ENCODE results near the gene PGM2L1.
"Not testable (repeated sequence)": the region's sequence is repeated elsewhere in the genome, so short reads cannot be mapped to it uniquely, and the experiment has no call there.

PGM2L1 gene

GRCh38 chr11:74398244-74399159, at the start of gene PGM2L1:
TSS of gene PGM2L1 (minus strand) at chr11:74398433. CDS start at chr11:74398161, 272 bp downstream.
- DNase-seq, result peak; percentile 96

GRCh38 chr11:74447720-74448119, 49.5 kb upstream of the PGM2L1 start:
- DNase-seq, result no peak

GRCh38 chr11:74446532-74446938, 48.3 kb upstream of the PGM2L1 start:
- DNase-seq, result no peak

GRCh38 chr11:74444173-74444826, 46.1 kb upstream of the PGM2L1 start:
- no peak for DNase-seq

GRCh38 chr11:74443071-74443864, 45.0 kb upstream of the PGM2L1 start:
- peak; percentile 84 for DNase-seq

- DNase-seq, result no peak
Observed at GRCh38 chr11:74442636-74443035, 44.4 kb upstream of the PGM2L1 start.

GRCh38 chr11:74438681-74439080, 40.4 kb upstream of the PGM2L1 start:
- no peak for DNase-seq

GRCh38 chr11:74437441-74438042, 39.3 kb upstream of the PGM2L1 start:
- DNase-seq, result no peak

- no peak for DNase-seq
Observed at GRCh38 chr11:74434528-74434927, 36.3 kb upstream of the PGM2L1 start.

GRCh38 chr11:74429205-74429604, 31.0 kb upstream of the PGM2L1 start:
- DNase-seq, result no peak

GRCh38 chr11:74427384-74427886, 29.2 kb upstream of the PGM2L1 start:
- no peak for DNase-seq

- no peak for DNase-seq
Observed at GRCh38 chr11:74425100-74425499, 26.9 kb upstream of the PGM2L1 start.

GRCh38 chr11:74418509-74418895, 20.3 kb upstream of the PGM2L1 start:
- peak; percentile 79 for DNase-seq

- no peak for DNase-seq
Observed at GRCh38 chr11:74417860-74418508, 19.8 kb upstream of the PGM2L1 start.

- peak; percentile 58 for DNase-seq
Observed at GRCh38 chr11:74417379-74417804, 19.2 kb upstream of the PGM2L1 start.

- not testable (repeated sequence) for DNase-seq
Observed at GRCh38 chr11:74416974-74417373, 18.7 kb upstream of the PGM2L1 start.

GRCh38 chr11:74412733-74413359, 14.6 kb upstream of the PGM2L1 start:
- no peak for DNase-seq

GRCh38 chr11:74412321-74412720, 14.1 kb upstream of the PGM2L1 start:
- DNase-seq, result no peak

GRCh38 chr11:74409633-74410032, 11.4 kb upstream of the PGM2L1 start:
- no peak for DNase-seq

- no peak for DNase-seq
Observed at GRCh38 chr11:74403607-74404321, 5.5 kb upstream of the PGM2L1 start.

- DNase-seq, result no peak
Observed at GRCh38 chr11:74400606-74401005, 2.4 kb upstream of the PGM2L1 start.
